ENCODE data around the gene SCG5.

The SCG5 gene

GRCh38 chr15:32718821-32719716 lies 77.6 kb downstream of the SCG5 start:
- DNase-seq (ENCODE audit: low spot score), result peak; percentile 35
- in situ Hi-C loops (cut with MboI; ENCODE audit: low pct_unique_long_range_greater_than_20kb, low sequenced_read_pairs, unreplicated experiment), result no loop called here

GRCh38 chr15:32721596-32721995 lies 80.1 kb downstream of the SCG5 start:
- no peak for TF ChIP-seq CTCF (IDR thresholded peaks at IDR 0.05; ENCODE audit: extremely low read depth, insufficient read depth, missing control alignments)
- in situ Hi-C loops (cut with MboI; ENCODE audit: low pct_unique_long_range_greater_than_20kb, low sequenced_read_pairs, unreplicated experiment), result no loop called here
- no peak for DNase-seq (ENCODE audit: low spot score)

More at GRCh38 chr15:32718821-32719716, 77.6 kb downstream of the SCG5 start:
- TF ChIP-seq CTCF (IDR thresholded peaks at IDR 0.05; ENCODE audit: extremely low read depth, insufficient read depth, missing control alignments), result no peak

GRCh38 chr15:32722136-32722535 lies 80.6 kb downstream of the SCG5 start:
- no peak for DNase-seq (ENCODE audit: low spot score)
- TF ChIP-seq CTCF (IDR thresholded peaks at IDR 0.05; ENCODE audit: extremely low read depth, insufficient read depth, missing control alignments), result no peak
- in situ Hi-C loops (cut with MboI; ENCODE audit: low pct_unique_long_range_greater_than_20kb, low sequenced_read_pairs, unreplicated experiment), result no loop called here

GRCh38 chr15:32723171-32723948 lies 81.8 kb downstream of the SCG5 start:
- in situ Hi-C loops (cut with MboI; ENCODE audit: low pct_unique_long_range_greater_than_20kb, low sequenced_read_pairs, unreplicated experiment), result no loop called here
- no peak for TF ChIP-seq CTCF (IDR thresholded peaks at IDR 0.05; ENCODE audit: extremely low read depth, insufficient read depth, missing control alignments)
- peak; percentile 65 for DNase-seq (ENCODE audit: low spot score)

GRCh38 chr15:32729700-32730395 lies 88.3 kb downstream of the SCG5 start:
- in situ Hi-C loops (cut with MboI; ENCODE audit: low pct_unique_long_range_greater_than_20kb, low sequenced_read_pairs, unreplicated experiment), result no loop called here
- TF ChIP-seq CTCF (IDR thresholded peaks at IDR 0.05; ENCODE audit: extremely low read depth, insufficient read depth, missing control alignments), result no peak
- DNase-seq (ENCODE audit: low spot score), result no peak
